Kidney epithelial cell (primary cell): ENCODE measurements around the gene HLCS. TPM values are rescaled to one million over a fixed set of nuclear protein-coding genes. Genes with fewer than 3 reads are reported as not detected.

ENCODE experiments used
- DNase-seq: peaks from one replicate; pipeline ENCODE4 v3.0.0-alpha.2; 2010; ENCODE audit warnings: low read depth
- H3K27me3 ChIP-seq: 2 replicates; pipeline ENCODE4 v1.6.0; 2011; ENCODE audit warnings: low read length; ENCODE audit not compliant: control insufficient read depth, insufficient read depth
- H3K36me3 ChIP-seq: 2 replicates; pipeline ENCODE4 v1.5.1; 2011; ENCODE audit warnings: low read length; ENCODE audit not compliant: control insufficient read depth, insufficient read depth
- H3K4me3 ChIP-seq: 2 replicates; pipeline ENCODE4 v1.5.1; 2011; ENCODE audit warnings: low read depth, mild to moderate bottlenecking, control low read depth, low read length
- total RNA-seq: library from RNA; depleted of rRNA; stranded (reverse); fragments of >200 nt; gene quantifications from 2 replicates; pipeline ENCODE4 v1.2.3, GENCODE V29; 2015
- TF ChIP-seq, protein P1 (sequence below): IDR thresholded peaks from 2 replicates; pipeline ENCODE4 v1.5.1; 2011; ENCODE audit warnings: mild to moderate bottlenecking, moderate library complexity, low read length, control low read depth, inconsistent platforms; ENCODE audit not compliant: insufficient read depth, poor library complexity, severe bottlenecking

HLCS gene
- total RNA-seq, 1 donor from 2014 or later: 26.7 TPM

GRCh38 chr21:36762642-36763041, 203.8 kb downstream of the HLCS start:
- TF ChIP-seq, protein P1, sequence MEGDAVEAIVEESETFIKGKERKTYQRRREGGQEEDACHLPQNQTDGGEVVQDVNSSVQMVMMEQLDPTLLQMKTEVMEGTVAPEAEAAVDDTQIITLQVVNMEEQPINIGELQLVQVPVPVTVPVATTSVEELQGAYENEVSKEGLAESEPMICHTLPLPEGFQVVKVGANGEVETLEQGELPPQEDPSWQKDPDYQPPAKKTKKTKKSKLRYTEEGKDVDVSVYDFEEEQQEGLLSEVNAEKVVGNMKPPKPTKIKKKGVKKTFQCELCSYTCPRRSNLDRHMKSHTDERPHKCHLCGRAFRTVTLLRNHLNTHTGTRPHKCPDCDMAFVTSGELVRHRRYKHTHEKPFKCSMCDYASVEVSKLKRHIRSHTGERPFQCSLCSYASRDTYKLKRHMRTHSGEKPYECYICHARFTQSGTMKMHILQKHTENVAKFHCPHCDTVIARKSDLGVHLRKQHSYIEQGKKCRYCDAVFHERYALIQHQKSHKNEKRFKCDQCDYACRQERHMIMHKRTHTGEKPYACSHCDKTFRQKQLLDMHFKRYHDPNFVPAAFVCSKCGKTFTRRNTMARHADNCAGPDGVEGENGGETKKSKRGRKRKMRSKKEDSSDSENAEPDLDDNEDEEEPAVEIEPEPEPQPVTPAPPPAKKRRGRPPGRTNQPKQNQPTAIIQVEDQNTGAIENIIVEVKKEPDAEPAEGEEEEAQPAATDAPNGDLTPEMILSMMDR: no peak
- no peaks in the 10 kb centered on the region for H3K36me3 ChIP-seq
- no peak for DNase-seq
- no peak overlapping the region for H3K4me3 ChIP-seq
- no peaks in the 10 kb centered on the region for H3K27me3 ChIP-seq

DNA sequence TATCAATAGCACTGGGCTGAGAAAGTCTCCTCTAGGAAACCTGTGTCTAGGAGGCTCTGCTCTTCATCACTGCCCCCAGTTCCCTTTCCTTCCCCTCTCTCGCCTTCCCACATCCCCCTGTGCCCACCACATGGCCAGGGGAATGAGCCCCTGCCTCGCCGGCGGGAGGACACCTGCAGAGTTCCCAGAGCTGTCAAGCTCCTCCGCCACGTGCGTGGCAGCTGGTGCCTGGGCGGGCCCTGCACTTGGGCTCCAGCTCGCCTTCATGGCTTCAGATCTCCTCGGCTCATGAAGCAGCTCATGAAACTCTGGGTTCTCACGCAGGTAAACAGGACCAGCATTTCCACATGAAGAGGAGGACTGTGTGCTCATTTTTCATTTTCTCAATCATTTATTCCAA, 204.8 kb downstream of the HLCS start:
- DNase-seq: no peak
- no peaks in the 10 kb centered on the region for H3K27me3 ChIP-seq
- TF ChIP-seq, protein P1: no peak
- H3K36me3 ChIP-seq: no peaks in the 10 kb centered on the region
- no peak overlapping the region for H3K4me3 ChIP-seq

DNA sequence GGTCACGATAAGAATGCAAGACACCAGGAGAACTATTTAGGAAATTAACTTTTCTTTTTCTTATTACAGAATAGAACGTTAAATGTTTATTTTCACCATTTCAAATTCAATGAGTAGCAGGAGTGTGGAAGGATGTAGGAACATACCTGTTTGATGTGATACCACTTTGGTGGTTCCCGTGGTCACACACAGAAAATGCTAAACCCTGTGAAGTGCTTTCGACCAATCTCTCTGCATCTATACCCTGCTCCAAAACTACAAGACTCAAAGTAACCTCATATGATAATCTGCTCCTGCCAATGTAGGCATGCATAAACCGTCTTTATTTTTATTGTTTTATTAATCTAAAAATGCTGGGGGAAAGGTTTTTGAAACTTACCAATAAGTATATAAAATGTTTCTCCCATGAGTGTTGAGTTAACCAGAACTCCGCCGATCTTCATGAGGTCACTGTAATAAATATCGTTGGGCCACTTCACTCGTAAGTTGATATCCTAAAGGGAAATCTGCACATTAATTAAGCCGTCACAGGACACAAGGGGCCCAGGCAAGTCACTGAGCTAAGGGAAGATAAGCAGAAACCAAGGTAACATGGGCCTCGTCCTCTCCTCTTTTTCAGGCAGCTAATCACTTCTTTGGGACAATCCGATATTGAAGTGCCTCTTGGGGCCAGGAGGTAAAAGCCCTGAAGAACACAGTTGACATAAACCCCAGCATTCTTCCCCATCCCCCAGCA, 207.0 kb downstream of the HLCS start:
- Histone ChIP-seq H3K27me3 (no peaks in the 10 kb centered on the region), H3K36me3 (no peaks in the 10 kb centered on the region), H3K4me3 (no peak overlapping the region)
- DNase-seq: no peak
- TF ChIP-seq, protein P1: no peak

- TF ChIP-seq, protein P1: no peak
- no peak for DNase-seq
- Histone ChIP-seq H3K36me3 (no peaks in the 10 kb centered on the region), H3K4me3 (no peak overlapping the region), H3K27me3 (no peaks in the 10 kb centered on the region)
Measured at GRCh38 chr21:36757196-36757595, 209.3 kb downstream of the HLCS start.

- H3K36me3 ChIP-seq: no peaks in the 10 kb centered on the region
- TF ChIP-seq, protein P1: no peak
- H3K27me3 ChIP-seq: no peaks in the 10 kb centered on the region
- no peak for DNase-seq
- H3K4me3 ChIP-seq: no peak overlapping the region
Measured at GRCh38 chr21:36756527-36756926, 209.9 kb downstream of the HLCS start.
